ENCODE results near the gene RPRD1B. TPM values are rescaled to one million over a fixed set of nuclear protein-coding genes. Genes with fewer than 3 reads are reported as not detected.

RPRD1B gene
- total RNA-seq, 1 donor from 2014 or later: 16.4 TPM

DNA sequence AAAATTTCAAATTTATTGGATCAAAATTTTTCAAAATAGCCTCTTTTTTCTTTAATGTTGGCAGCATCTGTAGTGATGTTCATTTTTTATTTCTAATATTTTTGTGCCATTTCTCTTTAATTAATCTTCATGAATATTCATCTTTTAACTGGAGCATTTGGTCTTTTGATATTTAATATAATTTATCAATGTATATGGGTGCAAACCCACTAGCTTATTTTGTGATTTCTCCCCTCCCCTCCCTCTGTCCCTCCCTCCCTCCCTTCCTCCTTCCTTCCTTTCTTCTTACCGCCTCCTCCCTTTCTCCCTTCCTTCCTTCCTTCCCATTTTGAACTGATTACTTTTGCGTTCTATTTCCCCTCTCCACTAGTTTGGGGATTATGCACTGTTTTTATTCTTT is 82.3 kb downstream of the RPRD1B start:
- no peak for DNase-seq (ENCODE audit: low spot score in 2 of 2)
- Histone ChIP-seq H3K4me3 (no peak overlapping the region), H3K27ac (no peak overlapping the region), H3K4me1 (peaks cover 0 to 18% of the 10 kb centered on the region in 2 donors), H3K9me3 (no peaks in the 10 kb centered on the region), H3K36me3 (no peaks in the 10 kb centered on the region), H3K27me3 (no peaks in the 10 kb centered on the region)
- intact Hi-C loops (cut with DNase I): no loop called here
- no peak for TF ChIP-seq CTCF (IDR thresholded peaks at IDR 0.05)

DNA sequence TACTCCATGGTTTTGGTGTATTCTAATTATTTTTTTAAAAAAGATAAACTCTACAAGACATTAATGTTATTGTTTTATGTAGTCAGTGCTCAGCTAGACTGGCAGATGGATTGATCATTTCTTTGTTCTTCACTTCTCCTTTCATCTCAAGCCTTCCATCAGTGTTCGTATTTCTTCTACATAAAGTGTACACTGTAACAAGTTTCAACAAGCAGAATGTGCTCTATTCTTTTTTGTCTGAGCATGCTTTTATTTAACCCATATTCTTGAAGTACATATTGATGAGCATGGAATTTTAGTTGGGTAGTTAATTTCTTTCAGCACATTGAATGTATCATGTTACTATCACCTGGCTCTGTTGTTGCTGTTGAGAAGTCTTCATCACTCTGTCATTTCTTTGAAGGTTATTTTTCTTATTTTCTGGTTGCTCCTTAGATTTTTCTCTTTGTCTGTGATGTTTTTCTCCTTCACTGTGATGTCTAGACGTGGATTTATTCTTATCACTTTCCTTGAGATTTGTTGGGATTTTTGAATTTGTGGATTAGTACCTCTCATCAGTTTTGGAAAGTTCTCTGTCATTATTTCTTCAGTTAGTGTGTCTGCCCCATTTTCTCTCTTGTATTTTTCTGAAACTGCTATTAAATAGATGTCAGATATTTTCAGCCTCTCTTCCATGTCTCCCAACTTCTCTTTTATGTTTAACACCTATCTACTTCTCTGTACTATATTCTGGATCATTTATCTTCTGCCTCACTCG is 83.0 kb downstream of the RPRD1B start:
- H3K4me3 ChIP-seq: no peak overlapping the region
- no peaks in the 10 kb centered on the region for H3K9me3 ChIP-seq
- intact Hi-C loops (cut with DNase I): no loop called here
- H3K27ac ChIP-seq: no peak overlapping the region
- H3K36me3 ChIP-seq: no peaks in the 10 kb centered on the region
- DNase-seq (ENCODE audit: low spot score in 2 of 2): no peak
- TF ChIP-seq CTCF (IDR thresholded peaks at IDR 0.05): no peak
- H3K27me3 ChIP-seq: no peaks in the 10 kb centered on the region
- peaks cover 0 to 11% of the 10 kb centered on the region in 2 donors for H3K4me1 ChIP-seq

GRCh38 chr20:38117205-38117604 is 83.7 kb downstream of the RPRD1B start:
- TF ChIP-seq CTCF (IDR thresholded peaks at IDR 0.05): no peak

DNA sequence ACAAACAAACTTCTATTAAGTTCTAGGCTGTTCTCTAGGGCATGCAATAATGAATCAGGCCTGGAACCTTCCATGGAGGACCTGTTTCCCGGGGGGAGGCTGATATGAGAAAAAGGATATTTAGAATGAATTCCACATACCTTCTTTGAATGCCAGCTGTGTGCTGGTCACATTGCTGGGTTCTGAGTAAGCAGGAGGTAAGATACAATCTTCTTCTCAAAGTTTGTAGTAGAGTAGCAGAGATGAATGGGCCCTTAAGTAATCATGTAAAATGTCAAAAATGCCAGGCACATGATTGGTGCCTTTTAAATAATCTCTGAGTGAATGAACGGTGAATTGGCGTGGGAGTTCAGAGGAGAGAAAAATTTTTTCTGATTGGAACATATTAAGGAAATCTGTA is 84.1 kb downstream of the RPRD1B start:
- TF ChIP-seq CTCF (IDR thresholded peaks at IDR 0.05): no peak
- no peaks in the 10 kb centered on the region for H3K27me3 ChIP-seq
- no peaks in the 10 kb centered on the region for H3K36me3 ChIP-seq
- H3K4me1 ChIP-seq: peaks cover 0 to 4% of the 10 kb centered on the region in 2 donors
- H3K27ac ChIP-seq: peak overlapping the region; percentile 18 to 33
- intact Hi-C loops (cut with DNase I): no loop called here
- H3K4me3 ChIP-seq: no peak overlapping the region
- DNase-seq (ENCODE audit: low spot score in 2 of 2): peak in 1 of 2 donors; percentile 44
- no peaks in the 10 kb centered on the region for H3K9me3 ChIP-seq

More at GRCh38 chr20:38117205-38117604, 83.7 kb downstream of the RPRD1B start:
- Histone ChIP-seq H3K4me1 (peaks cover 0 to 5% of the 10 kb centered on the region in 2 donors), H3K27ac (peak overlapping the region in 1 of 2 donors; percentile 33), H3K27me3 (no peaks in the 10 kb centered on the region), H3K4me3 (no peak overlapping the region), H3K9me3 (no peaks in the 10 kb centered on the region), H3K36me3 (no peaks in the 10 kb centered on the region)
- no peak for DNase-seq (ENCODE audit: low spot score in 2 of 2)
- intact Hi-C loops (cut with DNase I): no loop called here

DNA sequence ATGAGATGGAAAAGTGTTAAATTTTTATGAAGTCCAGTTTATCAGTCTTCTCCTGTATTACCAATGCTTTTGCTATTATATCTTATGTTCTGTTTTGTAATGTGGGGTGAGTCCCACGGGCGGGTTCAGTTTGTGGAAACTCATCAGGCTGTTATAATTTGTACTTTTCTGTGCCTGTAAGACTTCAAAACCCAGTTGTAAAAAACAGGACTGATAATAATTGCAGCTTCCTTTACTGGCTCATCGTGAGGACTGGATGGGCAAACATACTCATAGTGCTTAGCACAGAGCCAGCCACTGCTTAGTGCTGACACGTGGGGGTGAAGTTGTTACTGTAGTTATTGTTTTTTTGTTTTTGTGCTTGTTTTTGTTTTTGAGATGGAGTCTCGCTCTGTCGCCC is 85.9 kb downstream of the RPRD1B start:
- Histone ChIP-seq H3K9me3 (no peaks in the 10 kb centered on the region), H3K4me3 (no peak overlapping the region), H3K27me3 (no peaks in the 10 kb centered on the region), H3K36me3 (no peaks in the 10 kb centered on the region), H3K27ac (peak overlapping the region; percentile 13 to 44), H3K4me1 (peaks cover 0 to 10% of the 10 kb centered on the region in 2 donors)
- DNase-seq (ENCODE audit: low spot score in 2 of 2): no peak
- intact Hi-C loops (cut with DNase I): no loop called here
- no peak for TF ChIP-seq CTCF (IDR thresholded peaks at IDR 0.05)
